CD14-positive monocyte (primary cell): ENCODE measurements around the gene GALNT15. TPM values are rescaled to one million over a fixed set of nuclear protein-coding genes. Genes with fewer than 3 reads are reported as not detected.

ENCODE experiments used
- DNase-seq, 3 donors: peaks; one replicate each; pipeline ENCODE4 v3.0.0-alpha.2; 2011 to 2022
- H2AFZ ChIP-seq: 2 replicates; pipeline ENCODE4 v1.6.0; 2012; ENCODE audit warnings: mild to moderate bottlenecking, low read depth, low read length, inconsistent platforms; ENCODE audit not compliant: insufficient read depth, poor library complexity, severe bottlenecking
- H3K27ac ChIP-seq, 2 donors: 1 replicate in 1 of 2; 2 replicates in 1 of 2; pipeline ENCODE4 v1.5.1; 2012 to 2013; ENCODE audit warnings: low read length in 2 of 2, control low read depth in 1 of 2, inconsistent platforms in 1 of 2, low read depth in 1 of 2, mild to moderate bottlenecking in 1 of 2
- H3K27me3 ChIP-seq, 2 donors: one replicate each; pipeline versions ENCODE4 v1.6.0 to v1.6.1; 2011 to 2013; ENCODE audit warnings: low read length in 2 of 2; ENCODE audit not compliant: control insufficient read depth in 2 of 2, insufficient read depth in 2 of 2
- H3K36me3 ChIP-seq, 2 donors: replicated peaks in 1 of 2; 1 replicate in 1 of 2; 2 replicates in 1 of 2; pipeline versions ENCODE4 v1.5.1 to v1.6.1; 2012 to 2013; ENCODE audit warnings: low read length in 2 of 2, control low read depth in 1 of 2, inconsistent platforms in 1 of 2, mild to moderate bottlenecking in 1 of 2; ENCODE audit not compliant: insufficient read depth in 2 of 2, control insufficient read depth in 1 of 2
- H3K4me1 ChIP-seq, 2 donors: 1 replicate in 1 of 2; 2 replicates in 1 of 2; pipeline versions ENCODE4 v1.5.1 to v1.6.1; 2012 to 2013; ENCODE audit warnings: low read length in 2 of 2, control low read depth in 1 of 2, inconsistent platforms in 1 of 2, mild to moderate bottlenecking in 1 of 2, moderate library complexity in 1 of 2; ENCODE audit not compliant: insufficient read depth in 2 of 2, control insufficient read depth in 1 of 2
- H3K4me2 ChIP-seq: replicated peaks from 2 replicates; pipeline ENCODE3; 2012; ENCODE audit warnings: low read length, moderate library complexity, mild to moderate bottlenecking; ENCODE audit not compliant: poor library complexity, severe bottlenecking; ENCODE audit errors: extremely low read depth
- H3K4me3 ChIP-seq, 3 experiments: fragments of 200-600 bp in 1 of 3; sonication (generic) in 1 of 3; replicated peaks in 1 of 3; 1 replicate in 2 of 3; 2 replicates in 1 of 3; pipeline ENCODE4 v1.5.1; 2011 to 2013; ENCODE audit warnings: low read length in 3 of 3, mild to moderate bottlenecking in 3 of 3, control low read depth in 2 of 3, low read depth in 2 of 3, inconsistent platforms in 1 of 3, moderate library complexity in 1 of 3
- H3K79me2 ChIP-seq: 2 replicates; pipeline ENCODE4 v1.6.0; 2012; ENCODE audit warnings: mild to moderate bottlenecking, control low read depth, inconsistent platforms, low read length, moderate library complexity; ENCODE audit not compliant: insufficient read depth
- H3K9ac ChIP-seq: 2 replicates; pipeline ENCODE4 v1.6.0; 2017; ENCODE audit warnings: low read length, mild to moderate bottlenecking; ENCODE audit not compliant: insufficient read depth, poor library complexity, severe bottlenecking
- H3K9me3 ChIP-seq, 2 donors: replicated peaks in 1 of 2; 1 replicate in 1 of 2; 2 replicates in 1 of 2; pipeline versions ENCODE4 v1.5.1 to v1.6.1; 2012 to 2013; ENCODE audit warnings: low read length in 2 of 2, control low read depth in 1 of 2; ENCODE audit not compliant: control insufficient read depth in 1 of 2, insufficient read depth in 1 of 2
- H4K20me1 ChIP-seq: 2 replicates; pipeline ENCODE4 v1.6.0; 2012; ENCODE audit warnings: mild to moderate bottlenecking, low read length, control low read depth, moderate library complexity; ENCODE audit not compliant: insufficient read depth
- H3K27ac Mint-ChIP-seq, 7 donors: one replicate each; pipeline ENCODE4 v1.8.0; 2020; ENCODE audit warnings: mild to moderate bottlenecking in 7 of 7, mixed read lengths in 7 of 7, moderate library complexity in 6 of 7, inconsistent platforms in 2 of 7
- H3K27me3 Mint-ChIP-seq, 3 donors: one replicate each; pipeline ENCODE4 v1.8.0; 2021 to 2022; ENCODE audit warnings: low read depth in 3 of 3, mild to moderate bottlenecking in 3 of 3, mixed read lengths in 3 of 3, moderate library complexity in 3 of 3, inconsistent platforms in 1 of 3
- H3K36me3 Mint-ChIP-seq, 2 donors: one replicate each; pipeline ENCODE4 v1.8.0; 2020; ENCODE audit warnings: mixed read lengths in 2 of 2, inconsistent platforms in 1 of 2, mild to moderate bottlenecking in 1 of 2
- H3K4me1 Mint-ChIP-seq: one replicate; pipeline ENCODE4 v1.8.0; 2020; ENCODE audit warnings: mild to moderate bottlenecking, mixed read lengths
- H3K4me3 Mint-ChIP-seq, 2 donors: one replicate each; pipeline ENCODE4 v1.8.0; 2020; ENCODE audit warnings: mild to moderate bottlenecking in 2 of 2, mixed read lengths in 2 of 2, moderate library complexity in 1 of 2
- H3K9me3 Mint-ChIP-seq, 7 donors: one replicate each; pipeline ENCODE4 v1.8.0; 2020 to 2022; ENCODE audit warnings: mixed read lengths in 7 of 7, mild to moderate bottlenecking in 6 of 7, moderate library complexity in 6 of 7, inconsistent platforms in 2 of 7
- whole genome bisulfite sequencing: methylation state at CpG from one replicate; pipeline ENCODE4 v1.1.5; 2013; ENCODE audit warnings: missing lambda C conversion rate; ENCODE audit not compliant: insufficient coverage; 5-methylcytosine and 5-hydroxymethylcytosine counted together
- intact Hi-C, 2 donors: fragments of 100-400 bp; cut with micrococcal nuclease; formaldehyde crosslinking; loops; one replicate each; pipeline versions ENCODE4 v1.15.0 to v1.15.1; 2023
- polyA plus RNA-seq, 3 donors: library from polyadenylated mRNA; depleted of rRNA in 1 of 3; unstranded in 2 of 3; stranded (reverse) in 1 of 3; fragments of 300-500 nt in 2 of 3; fragments of >200 nt in 1 of 3; fragmentation: Illumina TruSeq in 2 of 3; gene quantifications; 1 replicate in 2 of 3; 2 replicates in 1 of 3; pipeline ENCODE4 v1.2.3, GENCODE V29; 2012 to 2021
- TF ChIP-seq, protein P1 (sequence below): fragments of 200-600 bp; IDR thresholded peaks from one replicate; pipeline ENCODE4 v1.8.0; 2022; ENCODE audit warnings: antibody characterized with exemption, mild to moderate bottlenecking

Gene GALNT15
- polyA plus RNA-seq, 3 donors, result not detected

DNA sequence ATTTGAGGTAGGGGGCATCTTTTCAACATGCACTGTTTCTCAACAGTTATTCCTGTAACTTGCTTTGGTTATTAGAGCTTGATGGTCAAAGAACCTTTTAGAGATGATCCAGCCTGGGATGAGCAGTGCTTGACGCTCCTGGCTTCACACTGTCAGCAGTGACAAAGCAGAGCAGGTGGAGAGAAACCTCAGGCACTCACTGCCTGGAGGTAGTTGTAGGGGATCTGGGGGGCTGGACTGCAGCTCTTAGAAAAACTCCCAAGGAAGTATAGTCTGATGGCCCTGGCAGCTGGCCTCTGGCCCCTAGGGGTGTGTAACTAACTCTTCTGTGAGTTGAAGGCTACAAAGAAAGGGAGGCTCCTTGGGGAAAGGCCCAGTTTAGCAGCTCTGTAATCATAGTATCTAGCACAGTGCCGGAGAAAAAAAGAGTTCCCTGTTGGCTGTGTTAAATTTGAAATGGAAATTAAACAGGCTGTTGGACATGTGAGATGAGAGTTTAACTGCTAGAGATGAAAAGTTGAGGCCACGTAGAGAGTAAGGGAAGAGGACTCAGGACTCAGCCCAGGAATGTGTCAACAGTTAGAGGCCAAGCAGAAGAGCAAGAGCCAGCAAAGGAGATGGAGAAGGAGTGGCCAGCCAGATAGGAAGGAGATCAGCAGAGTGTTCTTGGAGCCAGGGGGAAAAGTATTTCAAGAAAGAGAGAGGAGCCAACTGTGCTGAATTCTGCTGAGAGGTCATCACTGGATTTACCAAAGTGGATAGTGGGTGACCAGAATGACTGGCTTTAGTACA lies 104.7 kb downstream of the GALNT15 start:
- TF ChIP-seq, protein P1, sequence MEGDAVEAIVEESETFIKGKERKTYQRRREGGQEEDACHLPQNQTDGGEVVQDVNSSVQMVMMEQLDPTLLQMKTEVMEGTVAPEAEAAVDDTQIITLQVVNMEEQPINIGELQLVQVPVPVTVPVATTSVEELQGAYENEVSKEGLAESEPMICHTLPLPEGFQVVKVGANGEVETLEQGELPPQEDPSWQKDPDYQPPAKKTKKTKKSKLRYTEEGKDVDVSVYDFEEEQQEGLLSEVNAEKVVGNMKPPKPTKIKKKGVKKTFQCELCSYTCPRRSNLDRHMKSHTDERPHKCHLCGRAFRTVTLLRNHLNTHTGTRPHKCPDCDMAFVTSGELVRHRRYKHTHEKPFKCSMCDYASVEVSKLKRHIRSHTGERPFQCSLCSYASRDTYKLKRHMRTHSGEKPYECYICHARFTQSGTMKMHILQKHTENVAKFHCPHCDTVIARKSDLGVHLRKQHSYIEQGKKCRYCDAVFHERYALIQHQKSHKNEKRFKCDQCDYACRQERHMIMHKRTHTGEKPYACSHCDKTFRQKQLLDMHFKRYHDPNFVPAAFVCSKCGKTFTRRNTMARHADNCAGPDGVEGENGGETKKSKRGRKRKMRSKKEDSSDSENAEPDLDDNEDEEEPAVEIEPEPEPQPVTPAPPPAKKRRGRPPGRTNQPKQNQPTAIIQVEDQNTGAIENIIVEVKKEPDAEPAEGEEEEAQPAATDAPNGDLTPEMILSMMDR, result no peak
- Histone ChIP-seq H4K20me1 (no peaks in the 10 kb centered on the region), H3K79me2 (no peaks in the 10 kb centered on the region), H3K4me3 (no peak overlapping the region), H3K9me3 (no peaks in the 10 kb centered on the region), H3K27me3 (no peaks in the 10 kb centered on the region), H3K4me2 (no peak overlapping the region), H3K36me3 (peaks cover 41 to 71% of the 10 kb centered on the region in 2 donors), H3K27ac (no peak overlapping the region), H2AFZ (no peak overlapping the region), H3K4me1 (no peaks in the 10 kb centered on the region), H3K9ac (no peak overlapping the region)
- DNase-seq, result no peak
- WGBS, result 98% methylated on average over 3 of the region's 3 CpGs
- Mint-ChIP-seq H3K4me3 (no peak overlapping the region), H3K4me1 (no peaks in the 10 kb centered on the region), H3K27me3 (no peaks in the 10 kb centered on the region), H3K36me3 (peaks cover 39 to 45% of the 10 kb centered on the region in 2 donors), H3K27ac (no peak overlapping the region), H3K9me3 (no peaks in the 10 kb centered on the region)
- intact Hi-C loops, result no loop called here

DNA sequence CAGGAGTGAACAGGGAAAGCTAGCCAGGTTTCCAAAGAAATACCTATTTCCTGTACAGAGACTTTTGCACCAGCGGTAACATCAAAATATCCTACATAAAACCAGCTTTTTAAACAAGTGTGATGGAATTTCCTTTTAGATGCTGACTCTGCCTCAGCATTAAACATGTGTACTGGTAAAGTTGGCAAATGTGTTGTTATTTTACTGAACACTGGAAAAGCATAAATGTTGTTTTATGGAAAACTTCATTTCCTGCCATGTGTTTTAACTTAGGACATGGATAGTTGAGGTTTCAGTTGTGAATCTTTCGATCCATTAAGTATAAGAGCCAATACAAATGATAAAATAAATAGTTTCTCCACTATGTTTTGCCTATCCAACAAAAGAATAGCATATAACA lies 106.2 kb downstream of the GALNT15 start:
- Histone ChIP-seq H3K27me3 (no peaks in the 10 kb centered on the region), H3K79me2 (no peaks in the 10 kb centered on the region), H2AFZ (no peak overlapping the region), H3K9ac (no peak overlapping the region), H3K4me1 (no peaks in the 10 kb centered on the region), H3K36me3 (peaks cover 35 to 59% of the 10 kb centered on the region in 2 donors), H3K4me2 (no peak overlapping the region), H3K27ac (no peak overlapping the region), H3K9me3 (no peaks in the 10 kb centered on the region), H4K20me1 (no peaks in the 10 kb centered on the region), H3K4me3 (no peak overlapping the region)
- Mint-ChIP-seq H3K9me3 (no peaks in the 10 kb centered on the region), H3K4me3 (no peak overlapping the region), H3K27ac (no peak overlapping the region), H3K4me1 (no peaks in the 10 kb centered on the region), H3K36me3 (peaks cover 41 to 48% of the 10 kb centered on the region in 2 donors), H3K27me3 (no peaks in the 10 kb centered on the region)
- TF ChIP-seq, protein P1, result no peak
- WGBS, result no CpG with 5 or more reads among the region's 2 CpGs
- intact Hi-C loops, result no loop called here
- DNase-seq, result no peak

Other genes starting within 250 kb of the GALNT15 start
- 10 to 100 TPM in 2 of 3 donors, 1 to 10 TPM in 1; 9.2 to 42.0 (median 33.7) TPM for gene DPH3, start 90.3 kb downstream of the GALNT15 start, polyA plus RNA-seq
- 1 to 10 TPM; 3.7 to 5.1 (median 4.4) TPM for gene OXNAD1, start 90.5 kb downstream of the GALNT15 start, polyA plus RNA-seq